GM23248 (cell line): ENCODE measurements around the gene PINLYP.

ENCODE experiments used
- EZH2 ChIP-seq: fragments of 200-600 bp; sonication (generic); IDR thresholded peaks from 2 replicates; pipeline ENCODE4 v1.6.1; 2018; ENCODE audit warnings: antibody characterized with exemption, mild to moderate bottlenecking; ENCODE audit not compliant: insufficient read depth, poor library complexity, severe bottlenecking
- EZH2phosphoT487 ChIP-seq: fragments of 200-600 bp; sonication (generic); IDR thresholded peaks from 2 replicates; pipeline ENCODE4 v1.6.1; 2018; ENCODE audit warnings: antibody characterized with exemption, moderate library complexity, mild to moderate bottlenecking, low read depth; ENCODE audit not compliant: insufficient read depth

DNA sequence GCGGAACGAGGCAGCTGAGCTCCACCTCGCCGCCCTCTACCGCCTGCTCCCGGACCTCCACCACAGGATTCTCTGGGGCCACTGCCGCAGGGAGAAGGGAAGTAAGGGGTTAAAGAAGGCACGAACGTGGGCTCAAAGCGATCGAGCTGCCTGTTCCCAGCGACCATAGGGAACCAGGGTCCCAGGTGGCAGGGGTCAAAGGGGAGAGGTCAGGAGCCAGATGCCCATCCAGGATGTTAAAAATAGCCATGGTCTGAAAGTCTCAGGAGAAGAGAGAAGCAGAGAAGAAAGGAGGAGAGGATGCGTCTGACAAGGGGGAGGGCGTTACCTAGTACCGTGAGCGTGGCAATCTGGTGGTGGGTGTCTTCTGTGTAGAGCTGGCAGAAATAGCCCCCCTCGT lies 51.2 kb downstream of the PINLYP start:
- TF ChIP-seq EZH2phosphoT487, result no peak
- TF ChIP-seq EZH2, result no peak
